GM12878 (cell line): ENCODE data around the gene OTUD5. TPM values are rescaled to one million over a fixed set of nuclear protein-coding genes. Genes with fewer than 3 reads are reported as not detected.
A peak's percentile ranks its signal among the peaks of the same experiment; 100 is the strongest.

Experiments
- BHLHE40 ChIP-seq, 2 experiments: fragments of 450-650 bp in 1 of 2; IDR thresholded peaks; 2 replicates each; pipeline ENCODE4 v1.6.1; 2011 to 2017; ENCODE audit warnings: low read depth in 2 of 2, borderline replicate concordance in 1 of 2, improper control_type of control experiment in 1 of 2, low read length in 1 of 2, mild to moderate bottlenecking in 1 of 2
- BMI1 ChIP-seq: fragments of 450-650 bp; IDR thresholded peaks from 2 replicates; pipeline ENCODE4 v1.6.1; 2016; ENCODE audit warnings: mild to moderate bottlenecking, moderate library complexity, borderline replicate concordance
- BRCA1 ChIP-seq: IDR thresholded peaks from 2 replicates; pipeline ENCODE4 v1.6.1; 2011; ENCODE audit warnings: low read depth, low read length, improper control_type of control experiment
- CEBPZ ChIP-seq: fragments of 150-350 bp; IDR thresholded peaks from 2 replicates; pipeline ENCODE4 v1.6.1; 2016; ENCODE audit warnings: low read depth, low read length
- CREB1 ChIP-seq: IDR thresholded peaks from 2 replicates; pipeline ENCODE4 v1.6.1; 2012; ENCODE audit warnings: low read depth, mild to moderate bottlenecking, inconsistent platforms
- CREM ChIP-seq: IDR thresholded peaks from 2 replicates; pipeline ENCODE4 v1.6.1; 2014; ENCODE audit warnings: antibody characterized with exemption, low read depth
- DPF2 ChIP-seq: fragments of 450-650 bp; IDR thresholded peaks from 2 replicates; pipeline ENCODE4 v1.6.1; 2017; ENCODE audit warnings: mild to moderate bottlenecking
- IKZF1 ChIP-seq: fragments of 450-650 bp; conservative IDR thresholded peaks from 2 replicates; pipeline ENCODE4 v1.6.1; 2017; ENCODE audit warnings: antibody characterized with exemption, mild to moderate bottlenecking
- MEF2B ChIP-seq: fragments of 450-650 bp; IDR thresholded peaks from 2 replicates; pipeline ENCODE4 v1.6.1; 2018; ENCODE audit warnings: mild to moderate bottlenecking, moderate library complexity; ENCODE audit not compliant: partially characterized antibody, poor library complexity, severe bottlenecking
- MXI1 ChIP-seq: fragments of 150-350 bp; IDR thresholded peaks from 2 replicates; pipeline ENCODE4 v1.6.1; 2011; ENCODE audit warnings: low read depth, mild to moderate bottlenecking, inconsistent platforms, low read length, improper control_type of control experiment
- MYB ChIP-seq: fragments of 150-350 bp; IDR thresholded peaks from 2 replicates; pipeline ENCODE4 v1.6.1; 2014; ENCODE audit warnings: mild to moderate bottlenecking, low read depth, low read length, borderline replicate concordance
- PAX5 ChIP-seq: IDR thresholded peaks from 2 replicates; pipeline ENCODE4 v1.6.1; 2011; ENCODE audit warnings: low read depth, low read length, borderline replicate concordance
- POLR2AphosphoS5 ChIP-seq: IDR thresholded peaks from 2 replicates; pipeline ENCODE4 v1.6.1; 2011; ENCODE audit warnings: mild to moderate bottlenecking, low read length, inconsistent platforms
- POU2F2 ChIP-seq: IDR thresholded peaks from 3 replicates; pipeline ENCODE4 v1.6.1; 2011; ENCODE audit warnings: low read depth, mild to moderate bottlenecking, low read length, borderline replicate concordance
- SIN3A ChIP-seq: IDR thresholded peaks from 2 replicates; pipeline ENCODE4 v1.6.1; 2012; ENCODE audit warnings: low read depth, low read length, improper control_type of control experiment
- SMAD1 ChIP-seq: fragments of 450-650 bp; IDR thresholded peaks from 2 replicates; pipeline ENCODE4 v1.6.1; 2018; ENCODE audit warnings: mild to moderate bottlenecking, low read depth; ENCODE audit not compliant: partially characterized antibody
- SMC3 ChIP-seq: IDR thresholded peaks from 2 replicates; pipeline ENCODE4 v1.6.1; 2011; ENCODE audit warnings: low read length, improper control_type of control experiment, borderline replicate concordance
- SP1 ChIP-seq: IDR thresholded peaks from one replicate; pipeline ENCODE4 v1.6.1; 2011; ENCODE audit warnings: low read depth, low read length
- SRF ChIP-seq, 2 experiments: IDR thresholded peaks; 2 replicates each; pipeline ENCODE4 v1.6.1; 2011; ENCODE audit warnings: low read depth in 2 of 2, low read length in 2 of 2, mild to moderate bottlenecking in 1 of 2, moderate library complexity in 1 of 2
- STAT3 ChIP-seq: IDR thresholded peaks from 2 replicates; pipeline ENCODE4 v1.6.1; 2011; ENCODE audit warnings: low read depth, low read length, improper control_type of control experiment
- TAF1 ChIP-seq: IDR thresholded peaks from 2 replicates; pipeline ENCODE4 v1.6.1; 2011; ENCODE audit warnings: mild to moderate bottlenecking, low read depth, low read length, borderline replicate concordance
- TBL1XR1 ChIP-seq: IDR thresholded peaks from 2 replicates; pipeline ENCODE4 v1.6.1; 2012; ENCODE audit warnings: low read depth, low read length, improper control_type of control experiment
- TCF3 ChIP-seq: IDR thresholded peaks from 2 replicates; pipeline ENCODE4 v1.6.1; 2012; ENCODE audit warnings: low read depth, mild to moderate bottlenecking, low read length, borderline replicate concordance; ENCODE audit not compliant: insufficient read depth
- ZSCAN29 ChIP-seq: fragments of 450-650 bp; IDR thresholded peaks from 2 replicates; pipeline ENCODE4 v1.6.1; 2017; ENCODE audit warnings: mild to moderate bottlenecking, moderate library complexity
- polyA plus RNA-seq, 11 experiments: library from polyadenylated mRNA; depleted of rRNA in 4 of 11; unstranded in 6 of 11; stranded (reverse) in 5 of 11; fragments of >200 nt; fragmentation: Nextera tagmentation in 4 of 11; fragmentation: Illumina TruSeq in 1 of 11; extraction: Ambion mirVana in 4 of 11; extraction: Trizol in 1 of 11; gene quantifications; 1 replicate in 1 of 11; 2 replicates in 10 of 11; pipeline versions ENCODE4 v1.2.1 to v1.2.3, GENCODE V29; 2011 to 2016; ENCODE audit warnings: inconsistent platforms in 2 of 11, missing spikeins in 2 of 11, low read depth in 1 of 11
- total RNA-seq, 4 experiments: library from RNA; depleted of rRNA in 3 of 4; stranded (reverse); fragments of >200 nt in 3 of 4; fragmentation: Illumina TruSeq in 1 of 4; extraction: Trizol in 1 of 4; gene quantifications; 2 replicates each; pipeline versions ENCODE4 v1.2.1 to v1.2.3, GENCODE V29; 2013 to 2021
- TF ChIP-seq, protein P1 (sequence below): fragments of 450-650 bp; IDR thresholded peaks from 2 replicates; pipeline ENCODE4 v1.6.1; 2017; ENCODE audit warnings: borderline replicate concordance

OTUD5 gene
- total and polyA plus RNA-seq, 10 of the 15 experiments (the other 5 are each of a cell fraction or from before 2014, with no cell fraction given), result 2.0 to 50.3 (median 22.7) TPM

DNA sequence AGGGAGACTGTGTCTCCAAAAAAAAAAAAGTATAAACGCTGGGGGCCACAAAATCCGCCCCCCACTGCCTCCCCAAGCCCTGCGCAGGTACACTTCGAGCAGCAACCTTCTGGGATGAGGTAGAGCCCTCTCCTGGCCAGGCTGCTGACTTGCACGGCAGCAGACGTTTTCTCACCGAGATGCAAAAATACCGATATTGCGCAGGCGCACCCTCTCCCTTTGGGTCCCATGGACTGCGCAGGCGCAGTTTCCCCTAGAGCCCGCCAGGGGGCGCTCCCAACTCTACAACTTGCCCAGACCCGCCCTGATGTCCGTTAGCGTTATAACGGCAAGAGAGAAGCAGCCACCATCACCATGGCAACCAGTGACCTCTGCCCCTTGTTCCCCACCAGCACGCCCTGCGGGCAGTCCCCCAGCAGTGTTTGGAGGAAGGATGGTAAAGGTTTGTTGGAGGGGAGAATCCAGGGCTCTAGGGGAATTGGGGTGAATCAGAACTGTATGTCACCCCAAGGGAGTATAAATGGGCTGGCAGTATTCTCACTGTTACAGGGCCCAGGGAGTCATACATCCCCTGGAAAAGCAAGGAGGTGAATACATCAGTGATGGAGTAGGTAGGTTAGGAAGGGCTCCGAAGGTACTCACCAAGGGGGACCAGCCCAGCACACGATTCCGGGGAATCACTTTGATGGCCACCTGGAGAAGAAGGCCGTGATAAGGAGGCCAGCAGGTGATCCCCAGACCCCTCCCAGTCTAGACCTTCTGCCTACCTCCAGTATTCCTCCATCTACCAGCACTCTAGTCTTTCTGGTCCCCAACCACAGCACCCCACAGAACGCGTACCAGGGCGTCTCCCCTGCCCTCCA lies 40.0 kb downstream of the OTUD5 start (continued):
- TF ChIP-seq CEBPZ, result no peak
- peak; percentile 99 for TF ChIP-seq BMI1
- peak; percentile 70 for TF ChIP-seq SMC3
- TF ChIP-seq TAF1, result 0 out of 2 replicates have a peak, but pooled peaks have one; percentile 38
- peak; percentile 78 for TF ChIP-seq SMAD1
- TF ChIP-seq POLR2AphosphoS5, result peak; percentile 48
- TF ChIP-seq, protein P1, sequence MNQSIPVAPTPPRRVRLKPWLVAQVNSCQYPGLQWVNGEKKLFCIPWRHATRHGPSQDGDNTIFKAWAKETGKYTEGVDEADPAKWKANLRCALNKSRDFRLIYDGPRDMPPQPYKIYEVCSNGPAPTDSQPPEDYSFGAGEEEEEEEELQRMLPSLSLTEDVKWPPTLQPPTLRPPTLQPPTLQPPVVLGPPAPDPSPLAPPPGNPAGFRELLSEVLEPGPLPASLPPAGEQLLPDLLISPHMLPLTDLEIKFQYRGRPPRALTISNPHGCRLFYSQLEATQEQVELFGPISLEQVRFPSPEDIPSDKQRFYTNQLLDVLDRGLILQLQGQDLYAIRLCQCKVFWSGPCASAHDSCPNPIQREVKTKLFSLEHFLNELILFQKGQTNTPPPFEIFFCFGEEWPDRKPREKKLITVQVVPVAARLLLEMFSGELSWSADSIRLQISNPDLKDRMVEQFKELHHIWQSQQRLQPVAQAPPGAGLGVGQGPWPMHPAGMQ, result no peak
- 0 out of 2 replicates have a peak, but pooled peaks have one; percentile 11 for TF ChIP-seq PAX5
- TF ChIP-seq DPF2, result peak; percentile 27; the same call in 1 of the 2 replicates
- no peak for TF ChIP-seq ZSCAN29
- peak; percentile 88 for TF ChIP-seq MXI1
- TF ChIP-seq SIN3A, result peak; percentile 77; the same call in 1 of the 2 replicates
- peak; percentile 45; the same call in 1 of the 2 replicates for TF ChIP-seq CREB1
- 0 out of 2 replicates have a peak, but pooled peaks have one; percentile 0 for TF ChIP-seq TCF3
- peak; percentile 47 to 69 for TF ChIP-seq BHLHE40 (IDR thresholded peaks at IDR 0.05; ENCODE audit: borderline replicate concordance in 1 of 2, low read depth in 2 of 2, low read length in 1 of 2)
- TF ChIP-seq BRCA1, result no peak
- peak; percentile 71 for TF ChIP-seq IKZF1
- 0 out of 4 replicates have a peak, but pooled peaks of 1 of the 2 experiments have one; percentile 15 for TF ChIP-seq SRF (IDR thresholded peaks at IDR 0.05; ENCODE audit: low read depth in 2 of 2, low read length in 2 of 2)
- peak; percentile 88; the same call in 1 of the 2 replicates for TF ChIP-seq MYB
- peak; percentile 45; the same call in 1 of the 2 replicates for TF ChIP-seq CREM
- TF ChIP-seq STAT3, result no peak
- peak; percentile 73 for TF ChIP-seq MEF2B
- peak; percentile 28; the same call in 2 of the 3 replicates for TF ChIP-seq POU2F2
- no peak for TF ChIP-seq SP1
- 0 out of 2 replicates have a peak, but pooled peaks have one; percentile 47 for TF ChIP-seq TBL1XR1
